ENCODE results near the gene RENBP.

- TF ChIP-seq CTCF (IDR thresholded peaks at IDR 0.05 in 4 of 5, conservative IDR thresholded peaks at IDR 0.05 in 1 of 5), result no peak
- peak in 1 of 2 donors; percentile 17 for TF ChIP-seq POLR2A (IDR thresholded peaks at IDR 0.05)
These were observed 37.5 kb upstream of the RENBP start for GRCh38 chrX:153981771-153982533.
